Uterus (tissue), 2 donors: ENCODE data around the gene SEH1L.

Source experiments
- POLR2A ChIP-seq, 2 donors: fragments of 450-650 bp; IDR thresholded peaks; one replicate each; pipeline ENCODE4 v1.6.1; 2016; ENCODE audit warnings: antibody characterized with exemption in 2 of 2, mild to moderate bottlenecking in 1 of 2, moderate library complexity in 1 of 2
- TF ChIP-seq, protein P1 (sequence below), 4 experiments: fragments of 200-600 bp in 2 of 4; fragments of 450-650 bp in 2 of 4; sonication (generic) in 2 of 4; IDR thresholded peaks; one replicate each; pipeline ENCODE4 v1.5.1; 2016 to 2019; ENCODE audit warnings: antibody characterized with exemption in 4 of 4, mild to moderate bottlenecking in 2 of 4, moderate library complexity in 1 of 4

DNA sequence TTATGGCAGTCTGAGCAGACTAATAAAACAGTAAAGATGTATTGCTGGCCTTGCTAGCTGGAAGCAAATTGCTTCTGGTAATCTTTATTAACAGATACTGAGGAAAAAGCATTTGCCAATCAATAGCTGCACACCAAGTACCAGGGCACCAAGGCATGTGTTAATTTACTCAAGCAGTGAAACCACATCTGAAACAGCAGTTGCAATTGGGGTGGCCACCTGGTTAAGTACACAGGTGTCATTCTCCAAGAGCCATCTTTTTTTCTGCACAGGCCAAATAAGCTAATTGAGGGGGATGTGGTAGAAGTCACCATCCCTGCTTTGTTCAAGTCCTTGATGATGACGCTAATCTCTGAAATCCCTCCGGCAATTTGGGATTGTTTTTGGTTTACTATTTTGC lies 8.6 kb upstream of the SEH1L start:
- TF ChIP-seq, protein P1, sequence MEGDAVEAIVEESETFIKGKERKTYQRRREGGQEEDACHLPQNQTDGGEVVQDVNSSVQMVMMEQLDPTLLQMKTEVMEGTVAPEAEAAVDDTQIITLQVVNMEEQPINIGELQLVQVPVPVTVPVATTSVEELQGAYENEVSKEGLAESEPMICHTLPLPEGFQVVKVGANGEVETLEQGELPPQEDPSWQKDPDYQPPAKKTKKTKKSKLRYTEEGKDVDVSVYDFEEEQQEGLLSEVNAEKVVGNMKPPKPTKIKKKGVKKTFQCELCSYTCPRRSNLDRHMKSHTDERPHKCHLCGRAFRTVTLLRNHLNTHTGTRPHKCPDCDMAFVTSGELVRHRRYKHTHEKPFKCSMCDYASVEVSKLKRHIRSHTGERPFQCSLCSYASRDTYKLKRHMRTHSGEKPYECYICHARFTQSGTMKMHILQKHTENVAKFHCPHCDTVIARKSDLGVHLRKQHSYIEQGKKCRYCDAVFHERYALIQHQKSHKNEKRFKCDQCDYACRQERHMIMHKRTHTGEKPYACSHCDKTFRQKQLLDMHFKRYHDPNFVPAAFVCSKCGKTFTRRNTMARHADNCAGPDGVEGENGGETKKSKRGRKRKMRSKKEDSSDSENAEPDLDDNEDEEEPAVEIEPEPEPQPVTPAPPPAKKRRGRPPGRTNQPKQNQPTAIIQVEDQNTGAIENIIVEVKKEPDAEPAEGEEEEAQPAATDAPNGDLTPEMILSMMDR (IDR thresholded peaks at IDR 0.05) = no peak
- TF ChIP-seq POLR2A (IDR thresholded peaks at IDR 0.05) = no peak
